ENCODE data around the gene RAB7A.
"Not testable (repeated sequence)": the region's sequence is repeated elsewhere in the genome, so short reads cannot be mapped to it uniquely, and the experiment has no call there.

GRCh38 chr3:128749561-128749960 is 23.6 kb downstream of the RAB7A start:
- not testable (repeated sequence) for TF ChIP-seq CTCF (IDR thresholded peaks at IDR 0.05); POLR2AphosphoS5 (IDR thresholded peaks at IDR 0.05); POLR2A (IDR thresholded peaks at IDR 0.05; ENCODE audit: low read depth)
